GM13977 (cell line): ENCODE measurements around the gene FOXJ1.

Experiments
- DNase-seq: peaks from one replicate; pipeline ENCODE4 v3.0.0; 2012; ENCODE audit warnings: low spot score
- in situ Hi-C: fragments of 300-500 bp; cut with MboI; formaldehyde crosslinking; loops from one replicate; pipeline ENCODE4 v1.12.0; 2022; ENCODE audit warnings: low sequenced_read_pairs, low pct_unique_long_range_greater_than_20kb, mixed read lengths, inconsistent platforms; ENCODE audit not compliant: unreplicated experiment
- TF ChIP-seq, protein P1 (sequence below): IDR thresholded peaks from 2 replicates; pipeline ENCODE4 v1.5.1; 2012; ENCODE audit warnings: mild to moderate bottlenecking, control low read depth; ENCODE audit not compliant: insufficient read depth; ENCODE audit errors: extremely low read depth, missing control alignments

FOXJ1 gene

DNA sequence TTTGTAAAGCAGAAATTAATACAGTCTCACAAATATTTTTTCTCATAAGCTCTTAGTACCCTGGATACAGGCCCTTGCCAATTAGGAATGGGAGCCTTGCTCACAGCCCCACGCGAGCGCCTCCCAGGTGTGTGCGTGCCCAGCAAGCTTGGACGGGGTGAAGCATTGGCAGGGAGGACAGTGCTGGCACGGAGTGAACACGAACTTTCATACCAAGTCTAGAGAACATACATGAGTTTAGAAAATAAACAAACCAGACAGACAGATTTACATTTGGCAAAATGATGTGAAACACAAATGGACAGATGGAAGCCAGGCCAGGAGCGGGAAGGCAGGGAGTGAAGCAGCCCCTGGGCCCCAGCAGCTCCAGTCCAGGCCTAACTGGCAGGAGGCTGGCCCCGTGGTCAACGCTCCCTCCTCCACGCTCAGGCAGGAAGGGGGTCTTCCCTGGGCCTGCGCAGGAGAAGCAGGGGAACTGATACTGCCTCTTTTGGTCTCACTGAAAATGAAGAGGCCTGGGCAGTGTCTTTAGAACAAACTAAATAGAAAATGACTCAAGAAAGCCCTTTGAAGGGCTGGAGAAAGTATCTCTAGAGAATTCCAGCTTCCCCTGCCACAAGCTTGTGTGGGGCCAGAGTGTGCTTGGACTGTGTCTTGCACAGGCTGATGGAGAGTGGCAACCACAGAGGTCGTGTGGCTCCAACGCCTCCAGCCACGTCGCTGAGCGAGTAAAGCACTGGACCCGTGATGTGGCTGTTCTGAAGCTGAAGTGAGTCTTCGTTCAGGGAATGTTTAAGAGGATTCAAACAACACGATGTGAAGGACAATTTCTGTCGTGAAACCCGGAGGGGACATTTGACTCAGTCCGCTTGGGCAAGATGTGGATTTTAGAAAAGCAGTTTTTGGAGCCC lies 9.9 kb upstream of the FOXJ1 start:
- in situ Hi-C loops = no loop called here
- DNase-seq = no peak
- TF ChIP-seq, protein P1, sequence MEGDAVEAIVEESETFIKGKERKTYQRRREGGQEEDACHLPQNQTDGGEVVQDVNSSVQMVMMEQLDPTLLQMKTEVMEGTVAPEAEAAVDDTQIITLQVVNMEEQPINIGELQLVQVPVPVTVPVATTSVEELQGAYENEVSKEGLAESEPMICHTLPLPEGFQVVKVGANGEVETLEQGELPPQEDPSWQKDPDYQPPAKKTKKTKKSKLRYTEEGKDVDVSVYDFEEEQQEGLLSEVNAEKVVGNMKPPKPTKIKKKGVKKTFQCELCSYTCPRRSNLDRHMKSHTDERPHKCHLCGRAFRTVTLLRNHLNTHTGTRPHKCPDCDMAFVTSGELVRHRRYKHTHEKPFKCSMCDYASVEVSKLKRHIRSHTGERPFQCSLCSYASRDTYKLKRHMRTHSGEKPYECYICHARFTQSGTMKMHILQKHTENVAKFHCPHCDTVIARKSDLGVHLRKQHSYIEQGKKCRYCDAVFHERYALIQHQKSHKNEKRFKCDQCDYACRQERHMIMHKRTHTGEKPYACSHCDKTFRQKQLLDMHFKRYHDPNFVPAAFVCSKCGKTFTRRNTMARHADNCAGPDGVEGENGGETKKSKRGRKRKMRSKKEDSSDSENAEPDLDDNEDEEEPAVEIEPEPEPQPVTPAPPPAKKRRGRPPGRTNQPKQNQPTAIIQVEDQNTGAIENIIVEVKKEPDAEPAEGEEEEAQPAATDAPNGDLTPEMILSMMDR = no peak

DNA sequence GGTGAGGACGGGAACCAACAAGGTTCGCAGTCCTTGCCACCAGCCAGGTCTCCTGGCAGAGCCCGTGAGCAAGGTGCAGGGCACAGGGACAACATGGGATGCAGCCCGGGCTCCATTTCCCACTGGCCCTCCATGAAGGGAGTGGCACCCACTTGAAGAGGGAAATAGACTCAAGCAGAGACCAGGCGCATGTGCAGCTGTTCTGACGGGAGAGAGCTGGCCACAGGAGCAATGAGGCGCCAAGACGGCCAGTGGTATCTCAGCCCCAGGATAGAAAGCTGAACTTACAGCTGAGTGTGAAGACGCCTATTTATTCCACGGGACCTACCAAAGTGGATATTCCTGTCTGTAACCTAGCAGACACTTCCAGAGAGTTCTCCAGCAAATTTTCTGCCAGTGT lies 8.2 kb upstream of the FOXJ1 start:
- DNase-seq = no peak
- TF ChIP-seq, protein P1 = no peak
- in situ Hi-C loops = no loop called here

DNA sequence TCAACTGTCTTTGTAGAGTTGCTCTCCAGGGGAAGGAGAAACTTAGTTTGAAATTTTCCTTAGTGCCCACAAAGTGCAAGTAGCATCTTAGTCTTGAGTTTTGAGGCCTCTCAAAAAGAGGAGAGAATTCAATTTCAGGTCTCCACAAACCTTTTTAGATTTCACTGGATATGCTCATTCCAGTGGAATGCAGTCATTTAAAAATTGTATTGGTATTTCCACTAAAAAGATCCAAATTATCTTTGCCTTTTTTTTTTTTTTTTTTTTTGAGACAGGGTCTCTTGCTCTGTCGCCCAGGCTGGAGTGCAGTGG lies 6.9 kb upstream of the FOXJ1 start:
- TF ChIP-seq, protein P1 = no peak
- in situ Hi-C loops = no loop called here
- no peak for DNase-seq

DNA sequence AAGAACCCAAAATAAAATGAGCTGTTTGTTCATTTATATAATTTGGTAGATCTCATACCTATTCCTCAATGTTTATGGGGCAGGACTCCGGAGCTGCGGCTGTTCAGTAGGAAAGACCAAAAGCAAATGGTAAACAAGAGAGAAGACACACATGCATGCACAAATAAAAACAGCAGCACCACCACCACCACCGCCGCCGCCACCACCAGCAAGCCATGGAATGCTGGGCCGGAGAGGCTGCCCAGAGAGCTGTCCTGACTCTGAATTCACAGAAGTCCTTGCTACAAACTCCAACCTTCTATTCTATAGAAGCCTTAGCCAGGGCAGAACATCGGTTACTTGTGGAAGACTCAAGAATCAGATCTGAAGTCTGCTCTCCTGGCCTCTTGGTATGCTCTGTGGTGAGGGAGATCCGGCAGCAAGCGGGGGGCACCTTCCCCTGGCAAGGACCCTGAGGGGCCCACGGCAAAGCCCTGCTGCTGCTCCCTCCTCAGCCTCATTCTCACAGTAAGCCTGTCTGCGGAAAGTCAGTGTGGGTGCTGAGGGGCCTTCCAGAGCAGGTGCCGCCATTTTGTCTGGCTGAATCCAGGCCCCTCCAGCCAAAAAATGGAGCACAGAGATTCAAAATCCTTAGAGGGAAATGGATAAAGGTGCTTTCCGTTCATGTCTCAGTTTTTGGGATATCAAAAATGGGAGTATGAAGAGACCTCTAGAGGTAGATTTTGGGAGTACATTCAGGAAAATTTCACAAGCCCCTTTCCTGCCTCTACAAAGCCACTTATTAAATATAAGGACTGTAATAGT lies 6.4 kb upstream of the FOXJ1 start:
- in situ Hi-C loops = no loop called here
- TF ChIP-seq, protein P1 = no peak
- no peak for DNase-seq

DNA sequence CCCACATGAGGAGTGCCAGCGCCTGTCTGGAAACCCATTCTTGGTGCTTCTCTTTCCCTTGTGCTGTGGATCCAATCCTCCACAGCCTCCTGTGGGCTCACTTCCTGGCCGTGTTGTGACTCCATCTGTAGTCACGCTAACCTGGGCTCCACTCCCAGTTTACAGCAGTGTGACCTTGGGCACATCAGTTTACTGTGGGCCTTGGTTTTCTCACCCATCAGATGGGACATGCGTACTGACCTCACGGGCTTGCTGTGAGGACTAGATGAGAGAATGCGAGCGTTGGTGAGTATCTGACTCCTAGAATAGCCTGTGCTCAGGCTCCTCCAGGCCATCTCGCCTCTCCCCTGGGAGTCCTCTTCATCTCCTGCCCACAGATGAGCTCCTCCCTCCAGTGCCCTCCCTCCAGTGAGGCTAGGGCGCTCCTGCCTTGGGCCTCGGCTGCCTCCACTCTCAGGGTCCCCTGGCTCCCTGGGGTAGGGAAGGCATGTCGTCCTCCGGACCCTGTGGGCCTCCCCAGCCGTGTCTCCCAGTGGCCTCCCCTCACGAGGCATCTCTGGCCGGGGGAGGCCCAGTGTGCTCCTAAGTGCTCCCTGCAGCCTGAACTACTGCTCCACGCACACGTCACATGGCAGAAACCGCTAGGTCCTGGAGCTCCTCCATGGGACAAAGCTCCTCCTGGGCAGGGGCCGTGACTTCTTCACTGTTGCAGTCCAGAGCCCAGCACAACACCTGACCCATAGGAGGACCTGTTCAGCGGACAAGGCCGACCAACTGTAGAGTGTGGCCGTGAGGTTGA lies 5.2 kb upstream of the FOXJ1 start:
- in situ Hi-C loops = no loop called here
- no peak for DNase-seq
- TF ChIP-seq, protein P1 = no peak

DNA sequence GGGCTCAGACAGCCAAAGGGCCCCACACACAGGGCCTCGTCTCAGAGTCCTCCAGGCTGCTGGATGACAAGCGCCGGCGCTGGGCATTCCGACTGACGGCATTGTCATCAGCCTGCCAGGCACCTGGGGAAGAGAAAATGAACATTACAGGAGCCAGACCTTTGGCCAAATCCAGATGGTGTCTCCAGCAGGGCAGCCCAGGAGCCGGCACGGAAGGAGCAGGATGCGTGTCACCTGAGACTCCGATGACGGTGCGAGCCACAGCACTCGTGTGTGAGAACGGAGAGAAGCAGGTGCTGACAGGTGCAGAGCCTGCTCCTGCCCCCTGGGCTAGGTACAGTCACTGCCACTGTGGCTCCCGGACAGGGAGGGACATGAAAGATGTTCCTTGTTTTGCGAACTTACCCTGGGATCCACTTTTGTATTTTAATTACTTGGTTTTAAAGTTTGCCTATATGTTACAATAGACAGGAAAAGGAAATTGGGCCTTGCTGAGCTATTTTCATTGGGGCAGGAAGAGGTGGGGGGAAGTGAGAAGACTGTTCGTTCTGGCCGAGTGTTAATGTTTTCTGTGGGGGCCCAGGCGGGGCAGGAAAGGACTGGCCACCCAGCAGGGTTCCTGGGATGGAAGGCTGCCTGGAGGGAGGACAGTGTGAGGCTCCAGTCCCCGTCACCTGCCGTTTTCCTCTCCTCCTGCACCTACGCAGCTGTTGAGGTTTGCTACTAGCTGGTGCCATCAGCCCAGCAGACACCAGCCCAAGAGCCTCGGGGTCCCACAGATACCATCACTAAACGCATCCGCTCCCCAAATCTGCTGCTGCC lies 4.4 kb upstream of the FOXJ1 start:
- no peak for DNase-seq
- in situ Hi-C loops = no loop called here
- TF ChIP-seq, protein P1 = no peak
